GM23338 (cell line): ENCODE results near the gene HTD2. TPM values are rescaled to one million over a fixed set of nuclear protein-coding genes. Genes with fewer than 3 reads are reported as not detected.

Source experiments
- ATAC-seq: fragments of 200-7000 bp; cut with Tn5 transposase; 3 replicates; pipeline ENCODE4 v1.9.1; 2020
- DNase-seq: peaks from one replicate; pipeline ENCODE4 v3.0.0-alpha.2; 2015; ENCODE audit warnings: low spot score
- H2AFZ ChIP-seq: fragments of 200-600 bp; sonication (generic); 2 replicates; pipeline ENCODE4 v1.8.0; 2016; ENCODE audit warnings: antibody characterized with exemption, mild to moderate bottlenecking, moderate library complexity
- H3F3A ChIP-seq: fragments of 200-600 bp; sonication (generic); replicated peaks from 2 replicates; pipeline ENCODE4 v1.8.0; 2017; ENCODE audit warnings: antibody characterized with exemption, mixed run types, low read depth
- H3K27ac ChIP-seq: fragments of 200-600 bp; sonication (generic); 2 replicates; pipeline ENCODE4 v1.6.1; 2016; ENCODE audit warnings: low read depth
- H3K27me3 ChIP-seq: fragments of 200-600 bp; sonication (generic); 2 replicates; pipeline ENCODE4 v1.8.0; 2016; ENCODE audit warnings: mild to moderate bottlenecking, mixed run types, moderate library complexity; ENCODE audit not compliant: insufficient read depth
- H3K36me3 ChIP-seq: fragments of 200-600 bp; sonication (generic); 2 replicates; pipeline ENCODE4 v1.8.0; 2016; ENCODE audit warnings: mild to moderate bottlenecking; ENCODE audit not compliant: insufficient read depth
- H3K4me1 ChIP-seq: fragments of 200-600 bp; sonication (generic); 2 replicates; pipeline ENCODE4 v1.8.0; 2016; ENCODE audit warnings: mild to moderate bottlenecking, moderate library complexity; ENCODE audit not compliant: insufficient read depth
- H3K4me2 ChIP-seq: fragments of 200-600 bp; sonication (generic); 2 replicates; pipeline ENCODE4 v1.7.1; 2017; ENCODE audit warnings: mixed run types
- H3K4me3 ChIP-seq: fragments of 200-600 bp; sonication (generic); 2 replicates; pipeline ENCODE4 v1.6.1; 2016; ENCODE audit warnings: mixed run types
- H3K79me2 ChIP-seq: fragments of 200-600 bp; sonication (generic); replicated peaks from 2 replicates; pipeline ENCODE4 v1.8.0; 2017; ENCODE audit warnings: mild to moderate bottlenecking; ENCODE audit not compliant: insufficient read depth
- H3K9me2 ChIP-seq: fragments of 200-600 bp; sonication (generic); 2 replicates; pipeline ENCODE4 v1.8.0; 2017; ENCODE audit not compliant: insufficient read depth
- H4K20me1 ChIP-seq: fragments of 200-600 bp; sonication (generic); replicated peaks from 2 replicates; pipeline ENCODE4 v1.8.0; 2017; ENCODE audit warnings: mild to moderate bottlenecking; ENCODE audit not compliant: insufficient read depth
- H3K27ac Mint-ChIP-seq: 2 replicates; pipeline ENCODE4 v1.8.0; 2020; ENCODE audit warnings: inconsistent platforms, mild to moderate bottlenecking, moderate library complexity, mixed read lengths
- H3K27me3 Mint-ChIP-seq: 3 replicates; pipeline ENCODE4 v1.8.0; 2022; ENCODE audit warnings: low read depth, mild to moderate bottlenecking, moderate library complexity, mixed read lengths, inconsistent platforms; ENCODE audit not compliant: insufficient read depth, poor library complexity
- H3K36me3 Mint-ChIP-seq: 3 replicates; pipeline ENCODE4 v1.8.0; 2021; ENCODE audit warnings: low read depth, mild to moderate bottlenecking, inconsistent platforms, moderate library complexity, mixed read lengths
- H3K4me1 Mint-ChIP-seq: 3 replicates; pipeline ENCODE4 v1.8.0; 2020; ENCODE audit warnings: mild to moderate bottlenecking, inconsistent platforms, mixed read lengths
- H3K4me3 Mint-ChIP-seq: 3 replicates; pipeline ENCODE4 v1.8.0; 2021; ENCODE audit warnings: moderate library complexity, mild to moderate bottlenecking, inconsistent platforms, mixed read lengths
- H3K9me3 Mint-ChIP-seq: 3 replicates; pipeline ENCODE4 v1.8.0; 2020; ENCODE audit warnings: moderate library complexity, mild to moderate bottlenecking, inconsistent platforms, mixed read lengths
- CREB1 ChIP-seq: fragments of 250-450 bp; sonication (Bioruptor Pico); IDR thresholded peaks from 2 replicates; pipeline ENCODE4 v1.5.0; 2020; ENCODE audit warnings: low read depth, mild to moderate bottlenecking, moderate library complexity
- ETS1 ChIP-seq: IDR thresholded peaks from 2 replicates; pipeline ENCODE4 v1.6.1; 2016; ENCODE audit warnings: antibody characterized with exemption
- EZH2 ChIP-seq: fragments of 200-600 bp; sonication (generic); IDR thresholded peaks from one replicate; pipeline ENCODE4 v1.8.0; 2017; ENCODE audit warnings: antibody characterized with exemption, mild to moderate bottlenecking, low read depth; ENCODE audit not compliant: unreplicated experiment
- EZH2phosphoT487 ChIP-seq: fragments of 200-600 bp; sonication (generic); IDR thresholded peaks from one replicate; pipeline ENCODE4 v1.8.1; 2018; ENCODE audit warnings: antibody characterized with exemption; ENCODE audit not compliant: unreplicated experiment
- JUNB ChIP-seq: IDR thresholded peaks from one replicate; pipeline ENCODE4 v1.6.1; 2016; ENCODE audit warnings: antibody characterized with exemption; ENCODE audit not compliant: unreplicated experiment
- POLR2AphosphoS5 ChIP-seq: IDR thresholded peaks from 2 replicates; pipeline ENCODE4 v1.6.1; 2016; ENCODE audit warnings: antibody characterized with exemption, low read depth
- ZNF114 ChIP-seq: fragments of 250-450 bp; sonication (Bioruptor Pico); IDR thresholded peaks from 2 replicates; pipeline ENCODE4 v1.5.0; 2020; ENCODE audit warnings: mild to moderate bottlenecking, moderate library complexity
- ZNF331 ChIP-seq: fragments of 250-450 bp; sonication (Bioruptor Pico); IDR thresholded peaks from 2 replicates; pipeline ENCODE4 v1.5.0; 2020; ENCODE audit warnings: low read depth, mild to moderate bottlenecking, moderate library complexity
- ZNF462 ChIP-seq: fragments of 250-450 bp; sonication (Bioruptor Pico); IDR thresholded peaks from 2 replicates; pipeline ENCODE4 v1.5.0; 2020; ENCODE audit warnings: mild to moderate bottlenecking, moderate library complexity
- polyA plus RNA-seq: library from polyadenylated mRNA; unstranded; fragments of >200 nt; fragmentation: Nextera tagmentation; extraction: Ambion mirVana; gene quantifications from 2 replicates; pipeline ENCODE4 v1.2.1, GENCODE V29; 2016
- total RNA-seq: library from RNA; depleted of rRNA; stranded (reverse); fragments of >200 nt; shearing (Covaris generic); gene quantifications from 2 replicates; pipeline ENCODE4 v1.2.3, GENCODE V29; 2014

HTD2 gene
- total and polyA plus RNA-seq, 2 experiments from 2014 or later = 19.3 to 24.2 TPM

GRCh38 chr3:58285334-58285733, 21.0 kb upstream of the HTD2 start (continued):
- no peak for TF ChIP-seq ZNF462
- no peak for TF ChIP-seq CREB1 (CRISPR knock-in tag)
- TF ChIP-seq JUNB = no peak
- no peak for TF ChIP-seq EZH2
- TF ChIP-seq ETS1 = no peak
- TF ChIP-seq POLR2AphosphoS5 = no peak
- no peak for TF ChIP-seq ZNF331 (CRISPR knock-in tag)
- no peak for TF ChIP-seq EZH2phosphoT487
- no peak for TF ChIP-seq ZNF114 (CRISPR knock-in tag)

- H3K4me3 Mint-ChIP-seq = no peak overlapping the region
- no peak for ATAC-seq
- H3K4me1 Mint-ChIP-seq = no peaks in the 10 kb centered on the region
- Histone ChIP-seq H3K4me1 (no peaks in the 10 kb centered on the region), H3K36me3 (no peaks in the 10 kb centered on the region), H3K4me2 (no peak overlapping the region), H3K4me3 (no peak overlapping the region), H4K20me1 (no peaks in the 10 kb centered on the region), H3K9me2 (no peaks in the 10 kb centered on the region), H3F3A (no peaks in the 10 kb centered on the region), H3K79me2 (no peaks in the 10 kb centered on the region), H2AFZ (no peak overlapping the region), H3K27ac (no peak overlapping the region), H3K27me3 (no peaks in the 10 kb centered on the region)
- DNase-seq = no peak
- H3K36me3 Mint-ChIP-seq = peaks cover 24% of the 10 kb centered on the region
- no peak for TF ChIP-seq ZNF331 (CRISPR knock-in tag)
- H3K27me3 Mint-ChIP-seq = peaks cover 3% of the 10 kb centered on the region
- H3K27ac Mint-ChIP-seq = no peak overlapping the region
- peaks cover 26% of the 10 kb centered on the region for H3K9me3 Mint-ChIP-seq
Measured at GRCh38 chr3:58287354-58287753, 19.0 kb upstream of the HTD2 start.
